ENCODE results near the gene RNF31.

- no peak for TF ChIP-seq EZH2 (IDR thresholded peaks at IDR 0.05; ENCODE audit: borderline replicate concordance, insufficient read depth, low read depth, low read length, poor library complexity, severe bottlenecking)
- TF ChIP-seq, protein P1, sequence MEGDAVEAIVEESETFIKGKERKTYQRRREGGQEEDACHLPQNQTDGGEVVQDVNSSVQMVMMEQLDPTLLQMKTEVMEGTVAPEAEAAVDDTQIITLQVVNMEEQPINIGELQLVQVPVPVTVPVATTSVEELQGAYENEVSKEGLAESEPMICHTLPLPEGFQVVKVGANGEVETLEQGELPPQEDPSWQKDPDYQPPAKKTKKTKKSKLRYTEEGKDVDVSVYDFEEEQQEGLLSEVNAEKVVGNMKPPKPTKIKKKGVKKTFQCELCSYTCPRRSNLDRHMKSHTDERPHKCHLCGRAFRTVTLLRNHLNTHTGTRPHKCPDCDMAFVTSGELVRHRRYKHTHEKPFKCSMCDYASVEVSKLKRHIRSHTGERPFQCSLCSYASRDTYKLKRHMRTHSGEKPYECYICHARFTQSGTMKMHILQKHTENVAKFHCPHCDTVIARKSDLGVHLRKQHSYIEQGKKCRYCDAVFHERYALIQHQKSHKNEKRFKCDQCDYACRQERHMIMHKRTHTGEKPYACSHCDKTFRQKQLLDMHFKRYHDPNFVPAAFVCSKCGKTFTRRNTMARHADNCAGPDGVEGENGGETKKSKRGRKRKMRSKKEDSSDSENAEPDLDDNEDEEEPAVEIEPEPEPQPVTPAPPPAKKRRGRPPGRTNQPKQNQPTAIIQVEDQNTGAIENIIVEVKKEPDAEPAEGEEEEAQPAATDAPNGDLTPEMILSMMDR (IDR thresholded peaks at IDR 0.05): no peak
These were observed 32.9 kb downstream of the RNF31 start for GRCh38 chr14:24179961-24180796.
